T-helper 2 cell treated with Interferon-gamma antibody and Interleukin-4, amounts not matched to agents 100 ng/mL and 5 ng/mL, for 36 hours (primary cell): ENCODE measurements around the gene HHLA2. TPM values are rescaled to one million over a fixed set of nuclear protein-coding genes. Genes with fewer than 3 reads are reported as not detected.
"Not testable (repeated sequence)": the region's sequence is repeated elsewhere in the genome, so short reads cannot be mapped to it uniquely, and the experiment has no call there.

ENCODE experiments used
- intact Hi-C: fragments of 100-400 bp; cut with micrococcal nuclease; formaldehyde crosslinking; loops from one replicate; pipeline ENCODE4 v1.15.1; 2023
- total RNA-seq: library from RNA; stranded (reverse); gene quantifications from 2 replicates; pipeline ENCODE4 v1.2.3, GENCODE V29; 2022

The HHLA2 gene, protein sequence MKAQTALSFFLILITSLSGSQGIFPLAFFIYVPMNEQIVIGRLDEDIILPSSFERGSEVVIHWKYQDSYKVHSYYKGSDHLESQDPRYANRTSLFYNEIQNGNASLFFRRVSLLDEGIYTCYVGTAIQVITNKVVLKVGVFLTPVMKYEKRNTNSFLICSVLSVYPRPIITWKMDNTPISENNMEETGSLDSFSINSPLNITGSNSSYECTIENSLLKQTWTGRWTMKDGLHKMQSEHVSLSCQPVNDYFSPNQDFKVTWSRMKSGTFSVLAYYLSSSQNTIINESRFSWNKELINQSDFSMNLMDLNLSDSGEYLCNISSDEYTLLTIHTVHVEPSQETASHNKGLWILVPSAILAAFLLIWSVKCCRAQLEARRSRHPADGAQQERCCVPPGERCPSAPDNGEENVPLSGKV
- 2.0 and 2.5 TPM in 2 replicates for total RNA-seq

GRCh38 chr3:108296239-108296638 lies at the start of gene HHLA2:
TSS of gene HHLA2 (plus strand) at chr3:108296548. CDS start at chr3:108351814, 55,266 bp downstream.
- intact Hi-C loops: no loop called here

DNA sequence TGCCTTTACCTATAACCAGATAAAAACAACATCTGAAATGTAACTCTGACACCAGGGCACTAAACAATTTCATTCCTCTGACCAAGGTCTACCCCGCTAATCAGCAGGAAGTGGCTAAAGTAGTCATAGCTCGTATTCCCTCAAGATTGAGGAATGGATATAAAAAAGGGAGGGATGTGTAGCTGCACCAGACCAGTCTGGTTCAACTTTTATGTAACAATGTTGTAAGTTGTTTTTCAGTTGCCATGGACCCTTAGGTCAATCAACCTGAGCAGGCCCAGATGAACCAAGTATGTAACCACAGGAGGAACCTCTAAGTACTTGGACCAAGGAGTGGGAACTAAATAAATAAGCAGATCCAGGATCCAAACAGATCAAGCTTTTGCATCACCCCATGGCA lies 45.7 kb upstream of the HHLA2 start:
- intact Hi-C loops: no loop called here

GRCh38 chr3:108251265-108251664 lies 45.1 kb upstream of the HHLA2 start:
- intact Hi-C loops: no loop called here

DNA sequence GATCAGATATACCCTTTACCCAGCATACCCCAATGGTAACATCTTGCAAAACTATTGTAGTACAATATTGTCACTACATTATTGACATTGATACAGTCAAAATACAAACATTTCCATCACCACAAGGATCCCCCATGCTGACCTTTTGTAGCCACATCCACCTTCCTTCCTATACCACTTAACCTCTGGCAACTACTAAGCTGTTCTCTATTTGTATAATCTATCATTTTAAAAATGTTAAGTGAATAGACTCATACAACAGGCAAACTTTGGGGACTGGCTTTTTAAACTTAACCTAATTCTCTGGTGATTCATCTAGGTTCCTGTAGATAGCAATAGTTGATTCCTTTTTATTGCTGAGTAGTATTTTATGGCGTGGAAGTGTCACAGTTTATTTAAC lies 44.5 kb upstream of the HHLA2 start:
- intact Hi-C loops: no loop called here

DNA sequence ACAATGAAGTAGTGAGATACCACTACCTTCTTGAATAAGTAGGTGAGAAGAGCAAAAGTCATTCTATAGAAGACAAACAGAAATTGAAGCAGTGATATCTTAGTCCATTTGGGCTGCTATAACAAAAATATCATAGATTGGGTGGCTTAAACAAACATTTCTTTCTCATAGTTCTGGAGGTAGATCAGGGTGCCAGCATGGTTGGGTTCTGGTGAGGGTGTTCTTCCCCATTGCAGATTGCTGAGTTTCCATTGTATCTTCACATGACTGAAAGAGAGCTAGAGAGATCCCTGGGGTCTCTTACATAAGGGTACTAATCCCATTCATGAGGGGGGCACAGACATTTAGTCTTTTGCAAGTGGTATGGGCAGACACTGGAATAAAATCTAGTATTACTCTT lies 41.2 kb upstream of the HHLA2 start:
- intact Hi-C loops: no loop called here

DNA sequence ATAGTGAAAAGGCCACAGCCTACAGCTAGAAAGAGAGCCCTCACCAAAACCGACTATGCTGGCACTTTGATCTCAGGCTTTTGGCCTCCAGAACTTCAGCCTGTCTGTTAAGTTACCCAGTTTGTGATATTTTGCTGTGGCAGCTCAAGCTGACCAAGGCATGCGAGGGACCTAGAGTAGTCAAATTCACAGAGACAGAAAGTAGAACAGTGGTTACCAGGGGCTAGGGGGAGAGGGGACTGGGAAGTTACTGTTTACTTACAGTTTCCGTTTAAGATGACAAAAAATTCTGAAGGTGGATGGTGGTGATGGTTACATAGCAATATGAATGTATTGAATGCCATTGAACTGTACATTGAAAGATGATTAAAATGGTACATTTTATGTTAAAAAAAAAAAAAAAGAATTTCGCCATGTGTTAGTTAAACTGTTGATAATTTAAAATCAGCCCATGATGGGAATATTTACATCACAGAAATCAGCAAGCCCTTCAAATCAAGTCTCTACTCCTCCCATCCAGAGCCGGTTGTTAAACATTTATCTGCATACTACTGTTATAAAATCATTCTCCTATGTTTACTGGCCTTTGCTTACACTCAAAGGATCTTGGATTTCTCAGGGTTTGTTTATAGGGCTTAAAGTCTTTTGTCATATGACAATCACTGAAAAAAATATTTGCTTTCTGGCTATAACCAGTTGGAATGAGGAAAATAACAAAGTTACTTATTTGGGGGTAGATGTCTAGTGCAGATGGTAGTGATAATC lies 31.6 kb upstream of the HHLA2 start:
- intact Hi-C loops: not testable (repeated sequence)

- intact Hi-C loops: not testable (repeated sequence)
Observed at GRCh38 chr3:108268235-108268634, 28.1 kb upstream of the HHLA2 start.

GRCh38 chr3:108271626-108272025 lies 24.7 kb upstream of the HHLA2 start:
- intact Hi-C loops: no loop called here

DNA sequence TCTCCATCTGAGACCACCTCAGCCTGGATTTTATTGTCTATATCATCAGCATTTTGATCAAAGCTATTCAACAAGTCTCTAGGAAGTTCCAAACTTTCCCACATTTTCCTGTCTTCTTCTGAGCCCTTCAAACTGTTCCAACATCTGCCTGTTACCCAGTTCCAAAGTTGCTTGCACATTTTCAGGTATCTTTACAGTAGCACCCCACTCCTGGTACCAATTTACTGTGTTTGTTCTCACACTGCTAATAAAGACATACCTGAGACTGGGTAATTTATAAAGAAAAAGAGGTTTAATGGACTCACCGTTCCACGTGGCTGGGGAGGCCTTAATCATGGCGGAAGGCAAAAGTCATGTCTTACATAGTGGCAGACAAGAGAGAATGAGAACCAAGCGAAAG lies 17.3 kb upstream of the HHLA2 start:
- intact Hi-C loops: not testable (repeated sequence)

- intact Hi-C loops: no loop called here
Observed at GRCh38 chr3:108280476-108280875, 15.9 kb upstream of the HHLA2 start.

DNA sequence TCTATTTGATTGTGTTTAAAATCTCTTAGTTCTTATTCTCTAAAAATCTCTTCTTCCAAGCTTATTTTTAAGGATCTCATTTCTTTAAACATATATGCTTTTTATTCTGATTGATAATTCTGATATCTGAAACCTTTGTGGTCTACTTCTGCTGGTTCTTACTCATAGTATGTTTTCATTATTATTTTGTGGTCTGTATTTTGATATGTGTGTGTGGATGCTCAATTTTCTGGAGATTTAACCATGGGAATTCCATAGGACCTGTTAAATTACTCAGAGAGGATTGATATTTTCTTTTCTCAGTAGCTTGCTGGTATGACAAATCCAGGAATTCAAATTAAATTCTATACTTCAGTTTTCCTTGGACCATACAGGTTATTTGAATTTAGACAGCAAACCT lies 14.7 kb upstream of the HHLA2 start:
- intact Hi-C loops: no loop called here

DNA sequence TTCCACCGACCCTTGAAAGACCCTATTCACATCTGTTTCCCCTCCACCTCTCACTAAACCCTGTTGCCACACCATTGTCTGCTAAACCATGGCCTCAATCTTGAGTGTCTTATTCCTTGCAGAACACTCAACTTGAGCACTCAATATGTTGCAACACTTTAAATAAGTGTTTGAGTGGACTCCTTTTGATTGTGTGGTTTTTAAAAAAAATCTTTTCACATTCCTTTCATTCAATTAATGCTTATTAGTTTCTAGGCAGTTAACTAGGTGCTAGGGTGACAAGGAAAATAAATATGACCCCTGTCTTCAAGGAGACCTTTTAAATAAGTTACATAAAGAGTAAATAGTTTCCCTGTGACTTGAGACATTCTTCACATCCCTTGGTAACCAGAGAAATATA lies 13.3 kb upstream of the HHLA2 start:
- intact Hi-C loops: no loop called here

GRCh38 chr3:108283989-108284388 lies 12.4 kb upstream of the HHLA2 start:
- intact Hi-C loops: no loop called here

GRCh38 chr3:108285176-108285575 lies 11.2 kb upstream of the HHLA2 start:
- intact Hi-C loops: no loop called here

DNA sequence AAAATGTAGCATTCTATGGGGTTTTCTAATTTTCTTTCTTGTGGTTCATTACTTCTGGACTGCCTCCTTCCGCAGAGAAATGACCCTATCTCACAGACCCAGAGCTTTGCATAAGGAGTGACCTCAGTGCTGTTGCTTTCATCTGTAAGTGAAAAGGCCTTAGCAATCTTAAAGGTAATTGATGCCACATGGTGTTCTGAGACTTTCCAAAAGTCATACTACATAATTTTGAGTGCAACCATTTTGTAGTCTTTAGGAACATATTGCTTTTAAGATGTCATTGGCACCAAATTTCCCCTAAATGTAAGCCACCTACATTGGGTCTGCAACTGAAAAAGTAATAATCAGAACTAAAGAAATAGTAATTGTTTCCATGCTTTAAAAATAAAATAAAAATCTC lies 9.2 kb upstream of the HHLA2 start:
- intact Hi-C loops: no loop called here

DNA sequence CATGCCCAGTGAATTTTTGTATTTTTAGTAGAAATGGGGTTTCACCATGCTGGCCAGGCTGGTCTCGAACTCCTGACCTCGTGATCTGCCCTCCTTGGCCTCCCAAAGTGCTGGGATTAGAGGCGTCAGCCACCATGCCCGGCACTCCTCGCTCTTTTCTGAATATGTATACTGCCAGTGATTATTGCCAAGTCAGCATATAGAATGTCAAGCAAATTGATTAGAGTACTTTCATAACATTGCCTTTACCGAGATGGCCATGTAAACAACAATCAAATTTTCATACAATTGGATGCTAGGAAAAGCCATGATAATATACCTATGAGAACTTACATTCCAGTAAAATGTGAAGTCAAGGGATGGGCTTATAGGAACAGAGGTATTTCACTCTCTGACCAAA lies 8.2 kb upstream of the HHLA2 start:
- intact Hi-C loops: not testable (repeated sequence)

DNA sequence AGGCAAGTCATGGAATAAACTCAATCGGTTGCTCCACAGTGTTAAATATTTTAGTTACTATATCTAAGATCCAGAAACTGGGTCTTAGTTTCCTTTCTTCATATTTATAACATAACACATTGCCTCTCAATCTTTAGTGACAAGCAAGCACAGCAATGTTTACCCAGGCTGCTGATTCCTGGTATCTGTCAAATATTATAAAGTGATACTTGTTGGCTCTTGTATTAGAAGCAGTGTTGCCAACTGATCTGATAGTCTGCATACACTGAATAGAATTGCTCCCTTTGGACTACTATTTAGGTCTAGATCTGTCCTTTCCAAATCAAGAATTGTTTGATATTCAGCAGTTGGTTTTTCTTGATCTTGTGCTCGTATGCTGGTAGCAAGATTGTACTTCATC lies 7.2 kb upstream of the HHLA2 start:
- intact Hi-C loops: no loop called here

DNA sequence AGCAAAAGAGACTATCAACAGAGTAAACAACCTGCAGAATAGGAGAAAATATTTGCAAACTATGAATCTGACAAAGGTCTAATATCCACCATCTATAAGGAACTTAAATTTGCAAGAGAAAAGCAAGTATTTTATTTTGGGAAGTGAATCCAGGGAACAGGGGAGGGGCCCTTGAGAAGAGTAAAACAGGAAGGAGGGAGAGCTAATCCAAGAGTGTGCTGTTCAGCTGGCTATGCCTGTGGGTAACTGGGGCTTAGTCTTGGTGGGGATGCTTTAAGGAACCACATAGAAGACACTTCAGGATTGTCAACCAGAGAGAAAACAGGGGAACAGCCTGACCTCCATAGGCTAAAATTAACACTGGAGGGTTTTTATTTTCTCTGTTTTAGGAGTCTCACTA lies 3.9 kb upstream of the HHLA2 start:
- intact Hi-C loops: loop anchor here (5.0 kb wide), 1 partner anchor 205 kb away; no protein-coding TSS in a partner anchor

GRCh38 chr3:108292905-108293328 lies 3.4 kb upstream of the HHLA2 start:
- intact Hi-C loops: loop anchor here (1.0 to 5.0 kb wide), 2 partner anchors 71 to 206 kb away; partner anchors contain the start of gene IFT57

- intact Hi-C loops: loop anchor here (1.0 to 5.0 kb wide), 3 partner anchors 72 to 207 kb away; partner anchors contain the start of gene IFT57
Observed at GRCh38 chr3:108293858-108294257, 2.5 kb upstream of the HHLA2 start.

DNA sequence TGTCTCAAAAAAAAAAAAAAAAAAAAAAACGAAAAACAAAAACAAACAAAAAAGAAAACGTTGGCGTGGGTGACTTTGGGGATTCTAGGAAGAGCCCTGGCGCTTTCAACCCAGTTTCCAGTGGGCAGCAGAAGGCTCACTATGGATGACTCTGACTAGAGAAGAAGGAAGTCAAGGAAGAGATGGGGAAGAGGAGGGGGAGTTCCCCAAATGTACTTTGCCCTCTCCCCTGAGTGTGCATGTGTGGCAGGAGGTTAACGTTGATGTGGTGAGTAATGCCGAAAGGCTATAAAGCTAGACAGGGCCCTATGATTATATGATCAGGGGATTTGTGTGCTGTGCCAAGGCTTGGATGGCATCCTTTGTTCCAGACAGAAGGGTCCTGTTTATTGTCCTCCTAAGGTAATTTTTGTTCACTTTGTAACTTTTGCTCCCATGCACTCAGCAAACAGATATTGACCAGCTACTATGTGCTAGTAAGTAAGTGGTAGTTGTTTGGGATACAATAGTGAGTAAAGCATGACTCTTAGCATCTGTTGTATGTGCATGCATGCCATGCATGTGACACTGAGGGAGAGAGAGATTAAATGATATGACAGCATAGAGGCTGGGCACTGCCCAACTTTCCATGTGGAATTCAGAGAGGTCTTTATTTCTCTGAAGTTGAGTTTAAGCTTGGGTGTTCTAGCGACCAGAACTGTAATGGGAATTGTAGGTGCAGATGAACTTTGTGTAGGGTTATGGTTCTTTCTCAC lies 750 bp upstream of the HHLA2 start:
- intact Hi-C loops: loop anchor here (2.0 kb wide), 1 partner anchor 171 kb away; no protein-coding TSS in a partner anchor

GRCh38 chr3:108297647-108298046 lies 1.3 kb downstream of the HHLA2 start:
- intact Hi-C loops: no loop called here
